IPS-18a (cell line): Measurements from ENCODE around the gene GPBAR1.

Experiments used
- H3K27ac ChIP-seq: one replicate; pipeline ENCODE4 v1.5.1; 2013; ENCODE audit warnings: low read length
- H3K27me3 ChIP-seq: one replicate; pipeline ENCODE4 v1.6.1; 2013; ENCODE audit warnings: mild to moderate bottlenecking, low read length; ENCODE audit not compliant: control insufficient read depth, insufficient read depth
- H3K36me3 ChIP-seq: one replicate; pipeline ENCODE4 v1.6.1; 2013; ENCODE audit warnings: low read depth, low read length; ENCODE audit not compliant: control insufficient read depth
- H3K4me1 ChIP-seq: one replicate; pipeline ENCODE4 v1.6.1; 2013; ENCODE audit warnings: low read depth, low read length; ENCODE audit not compliant: control insufficient read depth
- H3K4me3 ChIP-seq: one replicate; pipeline ENCODE4 v1.5.1; 2013; ENCODE audit warnings: low read length
- H3K9ac ChIP-seq: one replicate; pipeline ENCODE4 v1.6.1; 2013; ENCODE audit warnings: mild to moderate bottlenecking, low read length, moderate library complexity
- H3K9me3 ChIP-seq: one replicate; pipeline ENCODE4 v1.6.1; 2013; ENCODE audit warnings: low read depth, low read length; ENCODE audit not compliant: control insufficient read depth

The GPBAR1 gene

GRCh38 chr2:218245214-218245613 is 15.6 kb upstream of the GPBAR1 start:
- no peak overlapping the region for H3K4me3 ChIP-seq
- no peaks in the 10 kb centered on the region for H3K27me3 ChIP-seq
- no peaks in the 10 kb centered on the region for H3K9me3 ChIP-seq
- H3K4me1 ChIP-seq, result no peaks in the 10 kb centered on the region
- no peak overlapping the region for H3K27ac ChIP-seq
- H3K36me3 ChIP-seq, result peaks cover 87% of the 10 kb centered on the region
- no peak overlapping the region for H3K9ac ChIP-seq

GRCh38 chr2:218249691-218250090 is 11.1 kb upstream of the GPBAR1 start:
- Histone ChIP-seq H3K27ac (no peak overlapping the region), H3K9me3 (no peaks in the 10 kb centered on the region), H3K36me3 (peaks cover 95% of the 10 kb centered on the region), H3K27me3 (no peaks in the 10 kb centered on the region), H3K4me3 (no peak overlapping the region), H3K9ac (no peak overlapping the region), H3K4me1 (no peaks in the 10 kb centered on the region)

GRCh38 chr2:218252509-218253231 is 8.1 kb upstream of the GPBAR1 start:
- H3K9me3 ChIP-seq, result no peaks in the 10 kb centered on the region
- H3K27me3 ChIP-seq, result no peaks in the 10 kb centered on the region
- no peak overlapping the region for H3K27ac ChIP-seq
- H3K4me3 ChIP-seq, result no peak overlapping the region
- no peaks in the 10 kb centered on the region for H3K4me1 ChIP-seq
- H3K36me3 ChIP-seq, result peaks cover 83% of the 10 kb centered on the region
- no peak overlapping the region for H3K9ac ChIP-seq

- peaks cover 78% of the 10 kb centered on the region for H3K36me3 ChIP-seq
- H3K9ac ChIP-seq, result no peak overlapping the region
- H3K4me1 ChIP-seq, result no peaks in the 10 kb centered on the region
- no peaks in the 10 kb centered on the region for H3K27me3 ChIP-seq
- no peaks in the 10 kb centered on the region for H3K9me3 ChIP-seq
- H3K4me3 ChIP-seq, result no peak overlapping the region
- H3K27ac ChIP-seq, result no peak overlapping the region
Measured at GRCh38 chr2:218253232-218253625, 7.6 kb upstream of the GPBAR1 start.

- H3K4me1 ChIP-seq, result no peaks in the 10 kb centered on the region
- no peaks in the 10 kb centered on the region for H3K9me3 ChIP-seq
- H3K27ac ChIP-seq, result no peak overlapping the region
- H3K4me3 ChIP-seq, result no peak overlapping the region
- H3K36me3 ChIP-seq, result peaks cover 56% of the 10 kb centered on the region
- H3K27me3 ChIP-seq, result no peaks in the 10 kb centered on the region
- no peak overlapping the region for H3K9ac ChIP-seq
Measured at GRCh38 chr2:218255446-218255845, 5.4 kb upstream of the GPBAR1 start.

GRCh38 chr2:218256612-218257350 is 4.0 kb upstream of the GPBAR1 start:
- Histone ChIP-seq H3K27me3 (no peaks in the 10 kb centered on the region), H3K4me1 (peaks cover 8% of the 10 kb centered on the region), H3K9me3 (no peaks in the 10 kb centered on the region), H3K4me3 (no peak overlapping the region), H3K36me3 (peaks cover 42% of the 10 kb centered on the region), H3K9ac (no peak overlapping the region), H3K27ac (no peak overlapping the region)

GRCh38 chr2:218257390-218257981 is 3.3 kb upstream of the GPBAR1 start:
- Histone ChIP-seq H3K4me1 (peaks cover 8% of the 10 kb centered on the region), H3K27me3 (no peaks in the 10 kb centered on the region), H3K36me3 (peaks cover 35% of the 10 kb centered on the region), H3K4me3 (no peak overlapping the region), H3K9me3 (no peaks in the 10 kb centered on the region), H3K27ac (no peak overlapping the region), H3K9ac (no peak overlapping the region)

- no peak overlapping the region for H3K27ac ChIP-seq
- no peaks in the 10 kb centered on the region for H3K9me3 ChIP-seq
- peaks cover 8% of the 10 kb centered on the region for H3K4me1 ChIP-seq
- H3K36me3 ChIP-seq, result peaks cover 28% of the 10 kb centered on the region
- no peak overlapping the region for H3K9ac ChIP-seq
- no peak overlapping the region for H3K4me3 ChIP-seq
- H3K27me3 ChIP-seq, result no peaks in the 10 kb centered on the region
Measured at GRCh38 chr2:218259099-218259961, 1.5 kb upstream of the GPBAR1 start.

GRCh38 chr2:218260166-218260565 is 649 bp upstream of the GPBAR1 start:
- H3K27ac ChIP-seq, result no peak overlapping the region

GRCh38 chr2:218261423-218262236 is 815 bp downstream of the GPBAR1 start:
- no peak overlapping the region for H3K27ac ChIP-seq
- peaks cover 31% of the 10 kb centered on the region for H3K36me3 ChIP-seq

More at GRCh38 chr2:218260166-218260565, 649 bp upstream of the GPBAR1 start:
- H3K9me3 ChIP-seq, result no peaks in the 10 kb centered on the region
- H3K4me3 ChIP-seq, result no peak overlapping the region
- no peaks in the 10 kb centered on the region for H3K27me3 ChIP-seq
- peaks cover 8% of the 10 kb centered on the region for H3K4me1 ChIP-seq
- H3K36me3 ChIP-seq, result peaks cover 26% of the 10 kb centered on the region
- no peak overlapping the region for H3K9ac ChIP-seq

More at GRCh38 chr2:218261423-218262236, 815 bp downstream of the GPBAR1 start:
- Histone ChIP-seq H3K27me3 (no peaks in the 10 kb centered on the region), H3K9ac (peak overlapping the region; percentile 4), H3K4me3 (no peak overlapping the region), H3K9me3 (no peaks in the 10 kb centered on the region), H3K4me1 (peaks cover 8% of the 10 kb centered on the region)
